Stomach (tissue), 9 donors: ENCODE measurements around the gene HSPA12B. TPM values are rescaled to one million over a fixed set of nuclear protein-coding genes. Genes with fewer than 3 reads are reported as not detected.

Experiments used
- DNase-seq, 2 donors: peaks; one replicate each; pipeline versions ENCODE4 v3.0.0 to v3.0.0-alpha.2; 2013 to 2019
- H3K27ac ChIP-seq, 5 donors: fragments of 200-600 bp in 4 of 5; sonication (generic) in 4 of 5; one replicate each; pipeline ENCODE4 v1.5.1; 2013 to 2019; ENCODE audit warnings: mild to moderate bottlenecking in 1 of 5, moderate library complexity in 1 of 5
- H3K27me3 ChIP-seq, 3 donors: fragments of 200-600 bp; sonication (generic); one replicate each; pipeline ENCODE4 v1.5.1; 2017 to 2019; ENCODE audit warnings: mixed run types in 1 of 3
- H3K36me3 ChIP-seq, 4 donors: fragments of 200-600 bp; sonication (generic); 1 replicate in 3 of 4; 2 replicates in 1 of 4; pipeline ENCODE4 v1.5.1; 2016 to 2019
- H3K4me1 ChIP-seq, 4 donors: fragments of 200-600 bp; sonication (generic); one replicate each; pipeline ENCODE4 v1.5.1; 2016 to 2019
- H3K4me3 ChIP-seq, 4 donors: fragments of 200-600 bp; sonication (generic) in 3 of 4; one replicate each; pipeline ENCODE4 v1.5.1; 2016 to 2019; ENCODE audit warnings: mild to moderate bottlenecking in 1 of 4
- H3K9me3 ChIP-seq, 4 donors: fragments of 200-600 bp; sonication (generic); one replicate each; pipeline ENCODE4 v1.5.1; 2016 to 2019
- CTCF ChIP-seq, 7 experiments: fragments of 450-650 bp in 4 of 7; fragments of 200-600 bp in 3 of 7; sonication (generic) in 3 of 7; IDR thresholded peaks; one replicate each; pipeline ENCODE4 v1.5.1; 2016 to 2019; ENCODE audit warnings: antibody characterized with exemption in 7 of 7, control low read depth in 2 of 7, mild to moderate bottlenecking in 1 of 7
- EP300 ChIP-seq: sonication (generic); formaldehyde crosslinking; IDR thresholded peaks from one replicate; pipeline ENCODE4 v1.6.1; 2017; ENCODE audit warnings: antibody characterized with exemption
- POLR2A ChIP-seq, 4 donors: fragments of 450-650 bp; IDR thresholded peaks; one replicate each; pipeline ENCODE4 v1.6.1; 2016; ENCODE audit warnings: antibody characterized with exemption in 4 of 4, control low read depth in 2 of 4, mild to moderate bottlenecking in 1 of 4, moderate library complexity in 1 of 4
- POLR2AphosphoS5 ChIP-seq, 3 donors: sonication (generic); formaldehyde crosslinking; IDR thresholded peaks; one replicate each; pipeline ENCODE4 v1.6.1; 2016; ENCODE audit warnings: antibody characterized with exemption in 3 of 3
- WGBS, 5 donors: extraction: QIAGEN DNeasy Blood & Tissue Kit in 3 of 5; methylation state at CpG; one replicate each; pipeline versions ENCODE4 v1.1.5 to v1.1.7; 2013 to 2018; 5-methylcytosine and 5-hydroxymethylcytosine counted together
- intact Hi-C: fragments of 100-400 bp; cut with DNase I; formaldehyde crosslinking; loops from one replicate; pipeline ENCODE4 v1.15.1; 2023; ENCODE audit warnings: low total_unique reads
- polyA plus RNA-seq, 3 donors: library from polyadenylated mRNA; stranded (reverse); fragments of 200-250 nt; gene quantifications; one replicate each; pipeline ENCODE4 v1.2.3, GENCODE V29; 2013
- total RNA-seq, 5 donors: library from RNA; depleted of rRNA; stranded (reverse); fragments of >200 nt; gene quantifications; one replicate each; pipeline versions ENCODE4 v1.1.0 to v1.2.3, GENCODE V29; 2014 to 2016
- donor health status: healthy with polysubstance abuse.
- donor health status: Bipolar disorder and iron deficiency.
- donor health status: healthy.

Gene HSPA12B
- total and polyA plus RNA-seq, 8 donors: 0.87 to 14.3 (median 4.5) TPM

- no peak for TF ChIP-seq EP300
- H3K4me3 ChIP-seq: peak overlapping the region; percentile 63 to 89 (median 70)
- 11 to 51% (median 17%) methylated on average over 7 to 33 of the region's 33 CpGs for WGBS, 5 donors
- H3K9me3 ChIP-seq: no peaks in the 10 kb centered on the region
- intact Hi-C loops: no loop called here
- no peaks in the 10 kb centered on the region for H3K27me3 ChIP-seq
- peak overlapping the region; percentile 21 to 99 (median 95) for H3K27ac ChIP-seq
- H3K4me1 ChIP-seq: peaks cover 36 to 64% (median 54%) of the 10 kb centered on the region in 4 donors
- peaks cover 15 to 31% (median 27%) of the 10 kb centered on the region in 4 donors for H3K36me3 ChIP-seq
- DNase-seq: peak in 1 of 2 donors; percentile 44
These were observed 64.2 kb downstream of the HSPA12B start for GRCh38 chr20:3796477-3797225.

DNA sequence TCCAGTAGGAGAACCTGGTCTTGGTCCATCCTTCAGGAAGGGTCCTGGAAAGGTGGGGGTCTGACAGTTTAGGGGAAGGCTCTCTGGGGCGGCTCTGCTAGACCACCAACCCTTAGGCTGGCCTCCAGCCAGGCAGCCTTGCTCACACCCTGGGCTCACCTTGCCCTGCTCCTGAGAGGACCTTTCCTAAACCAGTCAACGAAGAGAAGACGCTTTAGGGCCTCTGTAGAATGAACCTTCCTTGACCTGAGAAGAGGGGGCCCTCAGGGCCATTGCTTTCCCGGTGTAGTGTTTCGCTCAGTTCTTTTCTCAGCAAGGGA, 64.7 kb downstream of the HSPA12B start:
- Histone ChIP-seq H3K4me3 (peak overlapping the region; percentile 63 to 89 (median 70)), H3K27ac (peak overlapping the region; percentile 10 to 99 (median 95)), H3K4me1 (peaks cover 36 to 69% (median 54%) of the 10 kb centered on the region in 4 donors), H3K36me3 (peaks cover 20 to 37% (median 32%) of the 10 kb centered on the region in 4 donors), H3K27me3 (no peaks in the 10 kb centered on the region), H3K9me3 (no peaks in the 10 kb centered on the region)
- no peak for TF ChIP-seq POLR2AphosphoS5 (IDR thresholded peaks at IDR 0.05)
- TF ChIP-seq CTCF (IDR thresholded peaks at IDR 0.05): no peak
- TF ChIP-seq POLR2A (IDR thresholded peaks at IDR 0.05): no peak
- TF ChIP-seq EP300: no peak
- intact Hi-C loops: no loop called here
- peak in 1 of 2 donors; percentile 21 for DNase-seq
- WGBS, 5 donors: 50 to 81% (median 74%) methylated on average over 5 of the region's 5 CpGs

DNA sequence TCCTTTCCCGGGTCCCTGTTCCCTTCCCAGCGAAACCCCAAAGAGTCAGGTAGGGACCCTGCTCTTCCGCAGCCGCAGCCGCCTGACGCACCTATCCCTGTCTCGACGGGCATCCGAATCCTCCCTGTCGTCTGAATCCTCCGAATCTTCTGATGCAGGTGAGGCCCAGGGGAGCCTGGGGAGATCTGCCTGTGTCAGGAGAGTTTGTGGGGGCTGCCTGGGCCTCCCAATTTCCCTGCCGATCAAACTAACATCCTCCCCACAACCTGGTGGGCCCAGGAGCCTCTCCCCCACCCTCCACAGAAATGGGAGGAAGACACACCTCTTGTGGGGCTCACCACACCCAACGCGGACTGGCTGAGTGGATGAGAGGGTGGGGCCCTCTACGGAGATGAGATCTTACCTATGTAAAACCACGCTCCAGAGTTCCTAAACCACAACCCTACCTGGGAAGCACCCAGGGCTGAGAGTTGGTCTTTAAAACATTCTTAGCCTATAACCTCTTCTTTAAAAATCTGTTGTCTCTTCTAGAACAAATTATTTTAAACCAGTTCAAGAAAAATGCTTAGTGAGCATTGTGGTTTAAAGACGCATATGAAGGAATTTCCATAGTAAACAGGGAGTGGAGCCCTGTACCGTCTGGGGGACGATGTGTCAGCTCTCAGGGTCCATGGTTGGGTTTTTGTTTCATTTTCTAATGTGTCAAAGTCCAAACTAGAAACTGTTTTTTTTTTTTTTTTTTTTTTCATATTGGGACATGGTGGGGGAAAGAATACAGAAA, 65.3 kb downstream of the HSPA12B start:
- H3K9me3 ChIP-seq: no peaks in the 10 kb centered on the region
- peaks cover 25 to 43% (median 38%) of the 10 kb centered on the region in 4 donors for H3K36me3 ChIP-seq
- DNase-seq: peak in 1 of 2 donors; percentile 75
- TF ChIP-seq POLR2AphosphoS5 (IDR thresholded peaks at IDR 0.05) (no peak), POLR2A (IDR thresholded peaks at IDR 0.05) (no peak), CTCF (IDR thresholded peaks at IDR 0.05) (no peak), EP300 (no peak)
- H3K27ac ChIP-seq: peak overlapping the region; percentile 10 to 99 (median 95)
- intact Hi-C loops: no loop called here
- H3K4me3 ChIP-seq: peak overlapping the region; percentile 63 to 89 (median 70)
- H3K27me3 ChIP-seq: no peaks in the 10 kb centered on the region
- peaks cover 36 to 75% (median 54%) of the 10 kb centered on the region in 4 donors for H3K4me1 ChIP-seq
- WGBS, 5 donors: 55 to 68% (median 59%) methylated on average over 19 of the region's 19 CpGs

GRCh38 chr20:3798373-3798768, 65.9 kb downstream of the HSPA12B start:
- peaks cover 36 to 76% (median 57%) of the 10 kb centered on the region in 4 donors for H3K4me1 ChIP-seq
- peak in 1 of 2 donors; percentile 21 for DNase-seq
- 76 to 81% (median 77%) methylated on average over 5 of the region's 5 CpGs for WGBS, 5 donors
- no peak for TF ChIP-seq POLR2A (IDR thresholded peaks at IDR 0.05)
- no peak for TF ChIP-seq EP300
- TF ChIP-seq CTCF (IDR thresholded peaks at IDR 0.05): no peak
- TF ChIP-seq POLR2AphosphoS5 (IDR thresholded peaks at IDR 0.05): no peak
- H3K36me3 ChIP-seq: peaks cover 31 to 49% (median 44%) of the 10 kb centered on the region in 4 donors
- H3K27ac ChIP-seq: peak overlapping the region in 4 of 5 donors; percentile 95 to 99 (median 96)
- intact Hi-C loops: no loop called here
- no peaks in the 10 kb centered on the region for H3K9me3 ChIP-seq
- no peaks in the 10 kb centered on the region for H3K27me3 ChIP-seq
- H3K4me3 ChIP-seq: peak overlapping the region in 2 of 4 donors; percentile 65 to 89
